HG03097 (cell line): Measurements from ENCODE around the gene OR5D18.
"Not testable (repeated sequence)": the region's sequence is repeated elsewhere in the genome, so short reads cannot be mapped to it uniquely, and the experiment has no call there.

Experiments
- ATAC-seq: cut with Tn5 transposase; IDR thresholded peaks from one replicate; pipeline ENCODE4 v1.9.1; 2021; ENCODE audit not compliant: unreplicated experiment, low FRiP score

The OR5D18 gene

GRCh38 chr11:55819330-55819729, at the start of gene OR5D18:
TSS of gene OR5D18 (plus strand) at chr11:55819630. CDS start at chr11:55819630, 0 bp downstream.
- ATAC-seq = no peak

GRCh38 chr11:55773138-55773537, 46.3 kb upstream of the OR5D18 start, which contains the start of gene OR5D13:
TSS of gene OR5D13 (plus strand) at chr11:55773438. CDS start at chr11:55773438, 0 bp downstream.
- no peak for ATAC-seq

- ATAC-seq = no peak
Measured at GRCh38 chr11:55791606-55792005, 27.8 kb upstream of the OR5D18 start.

- ATAC-seq = no peak
Measured at GRCh38 chr11:55793321-55793720, 26.1 kb upstream of the OR5D18 start.

GRCh38 chr11:55795256-55795655, 24.2 kb upstream of the OR5D18 start, which contains the start of gene OR5D14:
TSS of gene OR5D14 (plus strand) at chr11:55795556. CDS start at chr11:55795556, 0 bp downstream.
- no peak for ATAC-seq

- no peak for ATAC-seq
Measured at GRCh38 chr11:55806248-55806647, 13.2 kb upstream of the OR5D18 start.

- no peak for ATAC-seq
Measured at GRCh38 chr11:55811067-55811466, 8.4 kb upstream of the OR5D18 start, which contains the start of gene OR5L1. TSS of gene OR5L1 (plus strand) at chr11:55811367. CDS start at chr11:55811467, 100 bp downstream.

- ATAC-seq = no peak
Measured at GRCh38 chr11:55826919-55827318, 7.5 kb downstream of the OR5D18 start, which contains the start of gene OR5L2. TSS of gene OR5L2 (plus strand) at chr11:55827219. CDS start at chr11:55827219, 0 bp downstream.

GRCh38 chr11:55838452-55838851, 19.0 kb downstream of the OR5D18 start, which contains the start of gene OR5D16:
TSS of gene OR5D16 (plus strand) at chr11:55838752. CDS start at chr11:55838752, 0 bp downstream.
- ATAC-seq = no peak

- no peak for ATAC-seq
Measured at GRCh38 chr11:55847453-55847852, 28.0 kb downstream of the OR5D18 start.

- ATAC-seq = no peak
Measured at GRCh38 chr11:55849037-55849436, 29.6 kb downstream of the OR5D18 start.

- ATAC-seq = no peak
Measured at GRCh38 chr11:55852141-55852540, 32.7 kb downstream of the OR5D18 start.

GRCh38 chr11:55854704-55855103, 35.3 kb downstream of the OR5D18 start:
- ATAC-seq = no peak

- not testable (repeated sequence) for ATAC-seq
Measured at GRCh38 chr11:55867354-55867753, 47.9 kb downstream of the OR5D18 start.
